ENCODE data around the gene ALK. TPM values are rescaled to one million over a fixed set of nuclear protein-coding genes. Genes with fewer than 3 reads are reported as not detected.

ALK gene
- total RNA-seq, 1 experiment from 2014 or later = 0.87 TPM

- Histone ChIP-seq H3K9me2 (replicated peaks; ENCODE audit: low read length) (no peaks in the 10 kb centered on the region), H4K20me1 (ENCODE audit: low read length) (no peaks in the 10 kb centered on the region), H3K27ac (ENCODE audit: low read length) (no peak overlapping the region), H3K4me3 (ENCODE audit: low read length) (peak overlapping the region; percentile 77), H3K79me2 (ENCODE audit: low read length) (no peaks in the 10 kb centered on the region), H3F3A (ENCODE audit: low read length, unreplicated experiment) (no peaks in the 10 kb centered on the region), H3K9ac (ENCODE audit: low read length) (no peak overlapping the region), H2AFZ (ENCODE audit: low read length) (peak overlapping the region; percentile 87; the same call in 1 of the 2 replicates), H3K9me3 (ENCODE audit: low read length) (no peaks in the 10 kb centered on the region), H3K27me3 (ENCODE audit: low read length) (peaks cover 11% of the 10 kb centered on the region; the same call in 1 of the 2 replicates), H3K4me1 (ENCODE audit: insufficient read depth, low read length) (peaks cover 13% of the 10 kb centered on the region; the same call in 1 of the 2 replicates), H3K36me3 (ENCODE audit: low read depth, low read length) (no peaks in the 10 kb centered on the region), H3K4me2 (ENCODE audit: low read length) (peak overlapping the region; percentile 93)
- POLR2A ChIA-PET (ENCODE audit: unreplicated experiment) = no interaction called here
- peak; percentile 2; the same call in 1 of the 2 replicates for ATAC-seq
- peak; percentile 35 for DNase-seq
- intact Hi-C loops (cut with micrococcal nuclease) = loop anchor here (5.0 kb wide), 2 partner anchors 258 to 623 kb away; no protein-coding TSS in a partner anchor
- CTCF ChIA-PET = no interaction called here
- no TSS peak for BruUV-seq (replicated peaks)
- TF ChIP-seq CTCF (conservative IDR thresholded peaks at IDR 0.05; ENCODE audit: low read depth, low read length) (no peak), EZH2 (IDR thresholded peaks at IDR 0.05; ENCODE audit: low read length, unreplicated experiment) (no peak), EZH2phosphoT487 (IDR thresholded peaks at IDR 0.05; ENCODE audit: borderline replicate concordance, low read length) (no peak)
Observed at GRCh38 chr2:29920130-29920577, 1.2 kb downstream of the ALK start.

GRCh38 chr2:29918941-29919340 lies 2.4 kb downstream of the ALK start:
- H3K36me3 ChIP-seq (ENCODE audit: low read depth, low read length) = no peaks in the 10 kb centered on the region
- peaks cover 11% of the 10 kb centered on the region; the same call in 1 of the 2 replicates for H3K27me3 ChIP-seq (ENCODE audit: low read length)
- H3K4me2 ChIP-seq (ENCODE audit: low read length) = no peak overlapping the region
- H3K9me3 ChIP-seq (ENCODE audit: low read length) = no peaks in the 10 kb centered on the region
- peaks cover 13% of the 10 kb centered on the region; the same call in 1 of the 2 replicates for H3K4me1 ChIP-seq (ENCODE audit: insufficient read depth, low read length)
- POLR2A ChIA-PET (ENCODE audit: unreplicated experiment) = no interaction called here
- intact Hi-C loops (cut with micrococcal nuclease) = no loop called here
- no peak overlapping the region for H3K27ac ChIP-seq (ENCODE audit: low read length)
- H3K9me2 ChIP-seq (replicated peaks; ENCODE audit: low read length) = no peaks in the 10 kb centered on the region
- no peaks in the 10 kb centered on the region for H3K79me2 ChIP-seq (ENCODE audit: low read length)
- TF ChIP-seq EZH2 (IDR thresholded peaks at IDR 0.05; ENCODE audit: low read length, unreplicated experiment) (no peak), EZH2phosphoT487 (IDR thresholded peaks at IDR 0.05; ENCODE audit: borderline replicate concordance, low read length) (no peak), CTCF (conservative IDR thresholded peaks at IDR 0.05; ENCODE audit: low read depth, low read length) (no peak)
- H3K9ac ChIP-seq (ENCODE audit: low read length) = no peak overlapping the region
- no peak for ATAC-seq
- H2AFZ ChIP-seq (ENCODE audit: low read length) = no peak overlapping the region
- no peak for DNase-seq
- CTCF ChIA-PET = no interaction called here
- BruUV-seq (replicated peaks) = no TSS peak
- H3K4me3 ChIP-seq (ENCODE audit: low read length) = no peak overlapping the region
- H3F3A ChIP-seq (ENCODE audit: low read length, unreplicated experiment) = no peaks in the 10 kb centered on the region
- H4K20me1 ChIP-seq (ENCODE audit: low read length) = no peaks in the 10 kb centered on the region

GRCh38 chr2:29917781-29918180 lies 3.6 kb downstream of the ALK start:
- H3K9ac ChIP-seq (ENCODE audit: low read length) = no peak overlapping the region
- H2AFZ ChIP-seq (ENCODE audit: low read length) = no peak overlapping the region
- H3K27me3 ChIP-seq (ENCODE audit: low read length) = peaks cover 11% of the 10 kb centered on the region; the same call in 1 of the 2 replicates
- BruUV-seq (replicated peaks) = no TSS peak
- POLR2A ChIA-PET (ENCODE audit: unreplicated experiment) = interaction anchor here (0.7 kb wide), 1 partner anchor 645 kb away, joined by 3 read pairs; no protein-coding TSS in a partner anchor
- H3K9me2 ChIP-seq (replicated peaks; ENCODE audit: low read length) = no peaks in the 10 kb centered on the region
- no peaks in the 10 kb centered on the region for H3K9me3 ChIP-seq (ENCODE audit: low read length)
- CTCF ChIA-PET = no interaction called here
- H4K20me1 ChIP-seq (ENCODE audit: low read length) = no peaks in the 10 kb centered on the region
- H3K36me3 ChIP-seq (ENCODE audit: low read depth, low read length) = no peaks in the 10 kb centered on the region
- H3K79me2 ChIP-seq (ENCODE audit: low read length) = no peaks in the 10 kb centered on the region
- H3K4me1 ChIP-seq (ENCODE audit: insufficient read depth, low read length) = peaks cover 13% of the 10 kb centered on the region; the same call in 1 of the 2 replicates
- no peak overlapping the region for H3K4me2 ChIP-seq (ENCODE audit: low read length)
- intact Hi-C loops (cut with micrococcal nuclease) = no loop called here
- TF ChIP-seq CTCF (conservative IDR thresholded peaks at IDR 0.05; ENCODE audit: low read depth, low read length) (no peak), EZH2 (IDR thresholded peaks at IDR 0.05; ENCODE audit: low read length, unreplicated experiment) (no peak), EZH2phosphoT487 (IDR thresholded peaks at IDR 0.05; ENCODE audit: borderline replicate concordance, low read length) (no peak)
- ATAC-seq (no peak), DNase-seq (no peak)
- no peaks in the 10 kb centered on the region for H3F3A ChIP-seq (ENCODE audit: low read length, unreplicated experiment)
- no peak overlapping the region for H3K4me3 ChIP-seq (ENCODE audit: low read length)
- no peak overlapping the region for H3K27ac ChIP-seq (ENCODE audit: low read length)
